ENCODE measurements around the gene TIGD3.

TIGD3 gene

DNA sequence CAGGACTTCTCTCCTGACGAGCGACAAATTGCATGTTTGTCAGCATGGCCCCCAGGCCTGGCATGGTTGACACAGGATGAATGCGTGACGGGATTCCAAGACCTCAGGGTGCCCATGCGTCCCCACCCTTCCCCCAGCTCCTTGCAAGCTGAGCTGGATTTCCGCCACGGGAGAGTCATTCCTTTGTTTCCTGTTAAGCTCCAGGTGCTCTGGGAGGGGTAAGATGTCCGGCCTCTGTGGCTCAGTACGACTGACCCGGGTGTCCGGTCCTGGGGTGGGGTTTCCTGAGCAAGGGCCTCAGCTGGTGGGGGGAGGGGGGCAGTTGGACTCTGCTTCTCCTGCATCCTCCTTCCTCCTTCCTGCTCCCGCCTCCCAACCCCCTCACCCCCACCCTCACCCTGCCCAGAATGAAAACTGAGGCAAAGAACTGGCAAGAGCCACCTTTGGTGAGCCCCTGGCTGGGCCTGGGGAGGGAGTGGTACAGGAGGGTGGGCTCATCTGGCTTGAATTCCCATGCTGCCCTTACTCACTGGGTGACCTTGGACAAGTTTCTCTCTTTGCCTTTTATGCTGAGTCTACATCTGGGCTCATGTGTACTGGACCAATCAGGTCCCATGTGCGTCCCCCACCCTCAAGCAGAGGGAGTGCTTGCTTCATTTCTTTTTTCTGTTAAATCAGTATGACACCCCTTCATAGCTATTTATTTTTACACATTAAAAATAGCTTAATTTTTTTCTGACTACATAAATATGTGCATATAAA, 37.3 kb upstream of the TIGD3 start:
- TF ChIP-seq ZFX (IDR thresholded peaks at IDR 0.05; ENCODE audit: borderline replicate concordance), result no peak
- TF ChIP-seq, protein P1, sequence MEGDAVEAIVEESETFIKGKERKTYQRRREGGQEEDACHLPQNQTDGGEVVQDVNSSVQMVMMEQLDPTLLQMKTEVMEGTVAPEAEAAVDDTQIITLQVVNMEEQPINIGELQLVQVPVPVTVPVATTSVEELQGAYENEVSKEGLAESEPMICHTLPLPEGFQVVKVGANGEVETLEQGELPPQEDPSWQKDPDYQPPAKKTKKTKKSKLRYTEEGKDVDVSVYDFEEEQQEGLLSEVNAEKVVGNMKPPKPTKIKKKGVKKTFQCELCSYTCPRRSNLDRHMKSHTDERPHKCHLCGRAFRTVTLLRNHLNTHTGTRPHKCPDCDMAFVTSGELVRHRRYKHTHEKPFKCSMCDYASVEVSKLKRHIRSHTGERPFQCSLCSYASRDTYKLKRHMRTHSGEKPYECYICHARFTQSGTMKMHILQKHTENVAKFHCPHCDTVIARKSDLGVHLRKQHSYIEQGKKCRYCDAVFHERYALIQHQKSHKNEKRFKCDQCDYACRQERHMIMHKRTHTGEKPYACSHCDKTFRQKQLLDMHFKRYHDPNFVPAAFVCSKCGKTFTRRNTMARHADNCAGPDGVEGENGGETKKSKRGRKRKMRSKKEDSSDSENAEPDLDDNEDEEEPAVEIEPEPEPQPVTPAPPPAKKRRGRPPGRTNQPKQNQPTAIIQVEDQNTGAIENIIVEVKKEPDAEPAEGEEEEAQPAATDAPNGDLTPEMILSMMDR (IDR thresholded peaks at IDR 0.05), result no peak
- H3K27ac ChIP-seq, result 0 out of 2 replicates have a peak overlapping the region, but pooled peaks have one; percentile 92

DNA sequence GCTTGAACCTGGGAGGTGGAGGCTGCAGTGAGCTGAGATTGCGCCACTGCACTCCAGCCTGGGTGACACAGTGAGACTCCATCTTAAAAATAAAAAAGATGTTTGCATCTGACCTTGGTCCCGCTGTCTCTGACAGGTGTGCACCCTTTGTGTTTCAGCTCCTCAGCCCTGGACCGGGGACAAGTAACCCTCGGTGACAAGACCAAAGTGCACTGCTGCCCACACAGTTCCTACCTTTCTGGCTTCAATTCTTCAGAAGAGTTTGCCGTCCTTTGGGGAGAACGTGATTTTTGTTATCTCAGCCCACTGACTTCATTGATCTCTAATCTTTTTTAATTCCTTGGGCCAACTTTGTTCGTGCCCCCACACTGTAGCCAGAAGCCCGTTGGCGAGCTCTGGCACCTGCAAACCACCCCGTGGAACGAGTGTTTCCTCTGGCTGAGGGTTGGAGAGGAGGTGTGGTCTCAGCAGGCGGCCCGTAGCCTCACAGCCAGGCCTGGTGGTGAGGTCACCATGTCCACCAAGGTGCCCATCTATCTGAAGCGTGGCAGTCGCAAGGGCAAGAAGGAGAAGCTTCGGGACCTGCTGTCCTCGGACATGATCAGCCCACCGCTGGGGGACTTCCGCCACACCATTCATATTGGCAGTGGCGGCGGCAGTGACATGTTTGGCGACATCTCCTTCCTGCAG, 34.0 kb upstream of the TIGD3 start:
- no peak overlapping the region for H3K27ac ChIP-seq
- no peak for TF ChIP-seq ZFX (IDR thresholded peaks at IDR 0.05; ENCODE audit: borderline replicate concordance)
- TF ChIP-seq, protein P1 (IDR thresholded peaks at IDR 0.05), result no peak

DNA sequence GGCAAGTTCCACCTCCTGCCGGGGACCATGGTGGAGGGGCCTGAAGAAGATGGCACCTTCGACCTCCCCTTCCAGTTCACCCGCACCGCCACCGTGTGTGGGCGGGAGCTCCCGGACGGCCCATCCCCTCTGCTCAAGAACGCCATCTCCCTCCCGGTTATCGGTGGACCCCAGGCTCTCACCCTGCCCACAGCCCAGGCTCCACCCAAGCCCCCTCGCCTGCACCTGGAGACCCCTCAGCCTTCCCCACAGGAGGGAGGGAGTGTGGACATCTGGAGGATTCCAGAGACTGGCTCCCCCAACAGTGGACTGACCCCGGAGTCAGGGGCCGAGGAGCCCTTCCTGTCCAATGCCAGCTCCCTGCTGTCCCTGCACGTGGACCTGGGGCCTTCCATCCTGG, 33.5 kb upstream of the TIGD3 start:
- H3K27ac ChIP-seq, result no peak overlapping the region
- TF ChIP-seq ZFX (IDR thresholded peaks at IDR 0.05; ENCODE audit: borderline replicate concordance), result no peak
- TF ChIP-seq, protein P1 (IDR thresholded peaks at IDR 0.05), result no peak

DNA sequence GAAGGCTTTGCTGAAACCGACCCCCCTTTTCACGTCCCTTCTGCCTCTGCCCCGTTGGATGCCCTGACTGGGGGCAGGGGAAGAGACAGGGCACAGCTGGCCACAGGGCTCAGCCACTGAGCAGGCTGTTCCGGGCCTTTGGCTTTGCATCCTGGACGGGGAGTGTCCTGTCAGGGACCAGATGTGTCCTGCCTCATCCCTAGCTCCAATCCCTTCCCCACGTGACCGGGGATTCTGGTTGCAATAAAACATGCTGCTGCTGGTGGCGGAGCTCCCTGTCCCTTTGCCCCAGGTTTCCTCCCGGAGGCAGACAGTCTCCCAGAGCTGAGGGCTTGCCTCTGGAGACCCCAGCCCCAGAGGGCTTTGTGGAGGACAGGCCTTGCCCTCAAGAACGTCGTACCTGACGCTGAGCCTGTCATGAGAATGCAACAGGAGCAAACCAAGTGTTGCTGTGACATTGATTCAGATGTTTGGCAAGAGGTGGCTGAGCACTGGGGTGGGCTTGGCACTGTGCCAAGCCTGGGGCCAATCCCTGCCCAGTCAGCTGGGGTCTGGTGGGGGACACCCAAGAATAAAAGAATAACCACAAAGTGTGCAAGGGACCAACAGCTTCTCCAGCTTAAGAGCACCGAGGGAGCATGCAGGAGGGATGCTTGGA, 32.6 kb upstream of the TIGD3 start:
- TF ChIP-seq ZFX (IDR thresholded peaks at IDR 0.05; ENCODE audit: borderline replicate concordance), result no peak
- TF ChIP-seq, protein P1 (IDR thresholded peaks at IDR 0.05), result no peak
- no peak overlapping the region for H3K27ac ChIP-seq

DNA sequence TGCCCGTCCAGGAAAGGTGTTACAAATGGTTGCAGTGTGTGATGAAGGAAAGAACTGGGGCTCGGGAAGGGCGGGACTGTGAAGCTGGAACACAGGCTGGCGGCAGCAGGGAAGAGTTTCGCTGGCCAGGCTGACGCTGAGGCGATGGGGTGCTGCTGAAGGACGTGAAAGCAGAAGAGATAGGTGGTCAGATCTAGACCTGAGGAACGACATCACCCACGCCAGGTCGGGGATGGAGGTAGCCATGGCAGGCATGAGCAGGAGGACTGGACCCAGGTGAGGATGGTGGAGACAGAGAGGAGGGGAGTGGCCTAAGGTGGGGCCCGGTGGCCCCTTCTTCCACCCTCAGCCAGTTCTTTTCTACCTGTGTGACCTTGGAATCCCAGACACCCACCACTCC, 30.7 kb upstream of the TIGD3 start:
- no peak overlapping the region for H3K27ac ChIP-seq

DNA sequence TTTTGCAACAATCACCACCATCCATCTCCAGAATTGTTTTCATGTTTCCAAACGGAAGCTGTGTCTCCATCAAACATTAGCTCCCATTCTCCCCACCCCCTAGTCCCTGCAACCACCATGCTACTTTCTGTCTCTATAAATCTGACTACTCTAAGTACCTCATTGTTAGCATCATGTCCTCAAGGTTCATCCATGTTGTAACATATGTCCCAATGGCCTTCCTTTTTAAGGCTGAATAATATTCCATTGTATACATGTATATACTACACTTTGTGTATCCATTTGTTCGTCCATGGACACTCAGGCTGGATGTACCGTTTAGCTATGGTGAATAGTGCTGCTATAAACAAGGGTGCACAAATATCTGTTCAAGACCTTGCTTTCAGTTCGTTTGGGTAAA, 29.1 kb upstream of the TIGD3 start:
- H3K27ac ChIP-seq, result no peak overlapping the region
- TF ChIP-seq ZFX (IDR thresholded peaks at IDR 0.05; ENCODE audit: borderline replicate concordance), result no peak
- TF ChIP-seq, protein P1 (IDR thresholded peaks at IDR 0.05), result no peak

More for the DNA sequence above, 30.7 kb upstream of the TIGD3 start:
- TF ChIP-seq, protein P1 (IDR thresholded peaks at IDR 0.05), result no peak
- no peak for TF ChIP-seq ZFX (IDR thresholded peaks at IDR 0.05; ENCODE audit: borderline replicate concordance)

Measured in 22Rv1 (cell line).